ENCODE measurements around the gene NVL.

GRCh38 chr1:224312025-224312424 lies 17.9 kb downstream of the NVL start:
- TF ChIP-seq CEBPZ (IDR thresholded peaks at IDR 0.05; ENCODE audit: low read depth, low read length), result no peak
- TF ChIP-seq NRF1 (conservative IDR thresholded peaks at IDR 0.05; ENCODE audit: low read depth, low read length), result no peak
- no peak for TF ChIP-seq SIN3A (IDR thresholded peaks at IDR 0.05; ENCODE audit: low read depth, low read length)
- TF ChIP-seq EZH2 (IDR thresholded peaks at IDR 0.05; ENCODE audit: borderline replicate concordance, control insufficient read depth, low read depth, low read length), result no peak
- no peak for TF ChIP-seq CREM (IDR thresholded peaks at IDR 0.05; ENCODE audit: low read depth)
- no peak for TF ChIP-seq CTCF (IDR thresholded peaks at IDR 0.05 in 2 of 3, conservative IDR thresholded peaks at IDR 0.05 in 1 of 3; ENCODE audit: control insufficient read depth in 2 of 3, extremely low read depth in 1 of 3, insufficient read depth in 1 of 3, low read depth in 3 of 3, low read length in 3 of 3)
- no peak for TF ChIP-seq POLR2A (IDR thresholded peaks at IDR 0.05; ENCODE audit: low read depth, low read length)
